C4-2B (cell line): ENCODE data around the gene C1QTNF1.

Experiments used
- CTCF ChIP-seq: fragments of 450-650 bp; conservative IDR thresholded peaks from 2 replicates; pipeline ENCODE4 v1.5.1; 2017; ENCODE audit warnings: mild to moderate bottlenecking
- ZFX ChIP-seq: fragments of 450-650 bp; IDR thresholded peaks from 2 replicates; pipeline ENCODE4 v1.6.1; 2017

GRCh38 chr17:79039171-79039570, 15.2 kb downstream of the C1QTNF1 start:
- TF ChIP-seq CTCF (no peak), ZFX (no peak)
